ENCODE results near the gene GYG2.

DNA sequence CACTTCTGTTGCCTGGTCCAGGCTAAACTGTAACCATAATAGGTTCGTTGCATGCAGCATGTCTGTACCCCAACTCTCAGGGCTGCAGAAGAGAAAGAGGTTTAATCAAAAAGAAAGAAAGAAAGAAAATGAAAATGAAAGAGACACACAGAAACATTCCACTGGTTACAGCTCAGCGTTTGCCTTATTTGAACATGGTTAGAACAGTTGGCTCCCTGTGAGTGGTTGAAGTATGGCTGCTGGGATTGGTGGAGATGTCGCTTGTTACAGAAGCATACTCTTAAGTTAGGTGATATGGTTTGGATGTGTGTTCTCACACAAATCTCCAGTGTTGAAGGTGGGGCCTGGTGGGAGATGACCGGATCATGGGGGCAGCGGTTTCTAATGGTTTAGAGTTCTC, 64.1 kb downstream of the GYG2 start:
- TF ChIP-seq EZH2 (IDR thresholded peaks at IDR 0.05; ENCODE audit: borderline replicate concordance, low read length) (no peak), CTCF (IDR thresholded peaks at IDR 0.05; ENCODE audit: low read length) (no peak)

Data from OCI-LY1 (cell line).